Forelimb muscle (tissue), 1 donor: ENCODE data around the gene NMNAT2. TPM values are rescaled to one million over a fixed set of nuclear protein-coding genes. Genes with fewer than 3 reads are reported as not detected.
A peak's percentile ranks its signal among the peaks of the same experiment; 100 is the strongest.
"Not testable (repeated sequence)": the region's sequence is repeated elsewhere in the genome, so short reads cannot be mapped to it uniquely, and the experiment has no call there.

Experiments used
- DNase-seq: peaks from one replicate; pipeline ENCODE4 v3.0.0-alpha.2; 2013; ENCODE audit warnings: low read depth
- polyA plus RNA-seq: library from polyadenylated mRNA; unstranded; fragments of 120-200 nt; gene quantifications from one replicate; pipeline ENCODE4 v1.2.1, GENCODE V29; 2013; ENCODE audit not compliant: insufficient read length

NMNAT2 gene
- polyA plus RNA-seq, 1 donor: 0.68 TPM

- DNase-seq: no peak
These were observed 150.3 kb downstream of the NMNAT2 start for GRCh38 chr1:183267646-183268431.

GRCh38 chr1:183263886-183264602 lies 154.1 kb downstream of the NMNAT2 start:
- no peak for DNase-seq

- DNase-seq: no peak
These were observed 155.5 kb downstream of the NMNAT2 start for GRCh38 chr1:183262628-183263200.

- DNase-seq: no peak
These were observed 158.3 kb downstream of the NMNAT2 start for GRCh38 chr1:183259924-183260323.

GRCh38 chr1:183255073-183255472 lies 163.1 kb downstream of the NMNAT2 start:
- no peak for DNase-seq

GRCh38 chr1:183251959-183252450 lies 166.2 kb downstream of the NMNAT2 start:
- no peak for DNase-seq

GRCh38 chr1:183251101-183251958 lies 166.8 kb downstream of the NMNAT2 start:
- no peak for DNase-seq

- no peak for DNase-seq
These were observed 168.2 kb downstream of the NMNAT2 start for GRCh38 chr1:183249941-183250452.

GRCh38 chr1:183248989-183249691 lies 169.0 kb downstream of the NMNAT2 start:
- no peak for DNase-seq

GRCh38 chr1:183247931-183248330 lies 170.2 kb downstream of the NMNAT2 start:
- DNase-seq: no peak

GRCh38 chr1:183247484-183247883 lies 170.7 kb downstream of the NMNAT2 start:
- no peak for DNase-seq

- no peak for DNase-seq
These were observed 171.1 kb downstream of the NMNAT2 start for GRCh38 chr1:183247066-183247465.

GRCh38 chr1:183246436-183246835 lies 171.7 kb downstream of the NMNAT2 start:
- no peak for DNase-seq

- no peak for DNase-seq
These were observed 172.8 kb downstream of the NMNAT2 start for GRCh38 chr1:183245357-183245756.

GRCh38 chr1:183244466-183244865 lies 173.7 kb downstream of the NMNAT2 start:
- DNase-seq: peak; percentile 62

- DNase-seq: no peak
These were observed 174.8 kb downstream of the NMNAT2 start for GRCh38 chr1:183243161-183244050.

GRCh38 chr1:183242556-183242955 lies 175.6 kb downstream of the NMNAT2 start:
- no peak for DNase-seq

- no peak for DNase-seq
These were observed 176.7 kb downstream of the NMNAT2 start for GRCh38 chr1:183241471-183241870.

GRCh38 chr1:183240853-183241252 lies 177.3 kb downstream of the NMNAT2 start:
- DNase-seq: not testable (repeated sequence)

- no peak for DNase-seq
These were observed 177.7 kb downstream of the NMNAT2 start for GRCh38 chr1:183240526-183240825.
